KMS-11 (cell line): ENCODE measurements around the gene SURF4.

Experiments
- H2AFZ ChIP-seq: fragments of 200-600 bp; sonication (generic); 2 replicates; pipeline ENCODE4 v1.6.1; 2016; ENCODE audit warnings: antibody characterized with exemption, mixed run types, low read depth
- H3K27ac ChIP-seq: fragments of 200-600 bp; sonication (generic); 2 replicates; pipeline ENCODE4 v1.6.1; 2016; ENCODE audit warnings: mild to moderate bottlenecking, mixed run types
- H3K27me3 ChIP-seq: fragments of 200-600 bp; sonication (generic); 2 replicates; pipeline ENCODE4 v1.6.1; 2017; ENCODE audit warnings: mild to moderate bottlenecking, low read depth, mixed run types, moderate library complexity; ENCODE audit not compliant: insufficient read depth
- H3K36me3 ChIP-seq: fragments of 200-600 bp; sonication (generic); 2 replicates; pipeline ENCODE4 v1.6.1; 2017; ENCODE audit warnings: mild to moderate bottlenecking, mixed run types; ENCODE audit not compliant: insufficient read depth
- H3K4me1 ChIP-seq: fragments of 200-600 bp; sonication (generic); 2 replicates; pipeline ENCODE4 v1.6.1; 2016; ENCODE audit warnings: mild to moderate bottlenecking, low read depth, mixed run types; ENCODE audit not compliant: poor library complexity, severe bottlenecking
- H3K4me2 ChIP-seq: fragments of 200-600 bp; sonication (generic); 2 replicates; pipeline ENCODE4 v1.7.0; 2016; ENCODE audit warnings: mild to moderate bottlenecking, mixed run types
- H3K4me3 ChIP-seq: fragments of 200-600 bp; sonication (generic); IDR thresholded peaks from 2 replicates; pipeline ENCODE4 v1.6.1; 2017; ENCODE audit warnings: low read depth, low read length, mixed read lengths; ENCODE audit not compliant: insufficient read depth
- H3K79me2 ChIP-seq: fragments of 200-600 bp; sonication (generic); 2 replicates; pipeline ENCODE4 v1.6.1; 2016; ENCODE audit warnings: low read depth, mixed run types; ENCODE audit not compliant: insufficient read depth
- H3K9ac ChIP-seq: fragments of 200-600 bp; sonication (generic); 2 replicates; pipeline ENCODE4 v1.6.1; 2016; ENCODE audit warnings: mild to moderate bottlenecking, mixed run types
- H4K20me1 ChIP-seq: fragments of 200-600 bp; sonication (generic); 2 replicates; pipeline ENCODE4 v1.6.1; 2016; ENCODE audit warnings: mild to moderate bottlenecking, mixed run types; ENCODE audit not compliant: insufficient read depth
- TF ChIP-seq, protein P1 (sequence below): fragments of 200-600 bp; sonication (generic); conservative IDR thresholded peaks from 2 replicates; pipeline ENCODE4 v1.6.1; 2017; ENCODE audit warnings: low read depth, mild to moderate bottlenecking, antibody characterized with exemption, low read length, moderate library complexity, mixed read lengths

SURF4 gene

GRCh38 chr9:133389562-133389961, 13.7 kb upstream of the SURF4 start:
- Histone ChIP-seq H3K4me3 (no peak overlapping the region), H2AFZ (no peak overlapping the region), H4K20me1 (no peaks in the 10 kb centered on the region), H3K4me1 (no peaks in the 10 kb centered on the region), H3K27me3 (peaks cover 46% of the 10 kb centered on the region), H3K4me2 (no peak overlapping the region), H3K36me3 (no peaks in the 10 kb centered on the region), H3K79me2 (no peaks in the 10 kb centered on the region), H3K27ac (no peak overlapping the region), H3K9ac (no peak overlapping the region)
- TF ChIP-seq, protein P1, sequence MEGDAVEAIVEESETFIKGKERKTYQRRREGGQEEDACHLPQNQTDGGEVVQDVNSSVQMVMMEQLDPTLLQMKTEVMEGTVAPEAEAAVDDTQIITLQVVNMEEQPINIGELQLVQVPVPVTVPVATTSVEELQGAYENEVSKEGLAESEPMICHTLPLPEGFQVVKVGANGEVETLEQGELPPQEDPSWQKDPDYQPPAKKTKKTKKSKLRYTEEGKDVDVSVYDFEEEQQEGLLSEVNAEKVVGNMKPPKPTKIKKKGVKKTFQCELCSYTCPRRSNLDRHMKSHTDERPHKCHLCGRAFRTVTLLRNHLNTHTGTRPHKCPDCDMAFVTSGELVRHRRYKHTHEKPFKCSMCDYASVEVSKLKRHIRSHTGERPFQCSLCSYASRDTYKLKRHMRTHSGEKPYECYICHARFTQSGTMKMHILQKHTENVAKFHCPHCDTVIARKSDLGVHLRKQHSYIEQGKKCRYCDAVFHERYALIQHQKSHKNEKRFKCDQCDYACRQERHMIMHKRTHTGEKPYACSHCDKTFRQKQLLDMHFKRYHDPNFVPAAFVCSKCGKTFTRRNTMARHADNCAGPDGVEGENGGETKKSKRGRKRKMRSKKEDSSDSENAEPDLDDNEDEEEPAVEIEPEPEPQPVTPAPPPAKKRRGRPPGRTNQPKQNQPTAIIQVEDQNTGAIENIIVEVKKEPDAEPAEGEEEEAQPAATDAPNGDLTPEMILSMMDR, result no peak

GRCh38 chr9:133389025-133389557, 13.2 kb upstream of the SURF4 start:
- Histone ChIP-seq H3K27ac (no peak overlapping the region), H3K9ac (no peak overlapping the region), H3K4me3 (no peak overlapping the region), H3K4me2 (no peak overlapping the region), H3K79me2 (no peaks in the 10 kb centered on the region), H3K4me1 (no peaks in the 10 kb centered on the region), H3K27me3 (peaks cover 43% of the 10 kb centered on the region), H4K20me1 (no peaks in the 10 kb centered on the region), H3K36me3 (no peaks in the 10 kb centered on the region), H2AFZ (no peak overlapping the region)
- TF ChIP-seq, protein P1, result no peak

DNA sequence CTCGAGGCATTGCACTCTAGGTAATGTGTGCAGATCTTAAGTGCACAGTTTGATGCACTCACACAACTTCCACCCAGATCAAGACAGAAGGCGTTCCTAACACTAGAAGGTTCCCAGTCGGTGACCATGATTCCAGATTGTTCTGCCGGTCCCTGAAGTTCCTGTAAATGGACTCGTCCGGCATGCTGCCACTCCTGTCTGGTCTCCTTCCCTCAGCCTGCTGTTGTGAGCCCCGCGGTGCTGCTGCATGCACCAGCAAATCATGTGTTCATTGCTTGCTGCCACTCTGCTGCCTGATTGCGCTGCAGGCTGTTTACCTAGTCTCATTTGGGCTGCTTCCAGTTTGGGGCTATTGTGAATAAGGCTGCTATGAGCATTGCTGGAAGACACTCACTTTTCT, 11.8 kb upstream of the SURF4 start:
- H3K27me3 ChIP-seq, result peaks cover 39% of the 10 kb centered on the region
- H4K20me1 ChIP-seq, result no peaks in the 10 kb centered on the region
- no peaks in the 10 kb centered on the region for H3K36me3 ChIP-seq
- no peak overlapping the region for H3K4me2 ChIP-seq
- no peaks in the 10 kb centered on the region for H3K79me2 ChIP-seq
- no peak overlapping the region for H2AFZ ChIP-seq
- TF ChIP-seq, protein P1, result no peak
- H3K4me1 ChIP-seq, result no peaks in the 10 kb centered on the region
- H3K9ac ChIP-seq, result no peak overlapping the region
- no peak overlapping the region for H3K4me3 ChIP-seq
- no peak overlapping the region for H3K27ac ChIP-seq

GRCh38 chr9:133386338-133386737, 10.5 kb upstream of the SURF4 start:
- H3K4me2 ChIP-seq, result no peak overlapping the region
- TF ChIP-seq, protein P1, result no peak
- H3K27me3 ChIP-seq, result peaks cover 32% of the 10 kb centered on the region
- H3K4me3 ChIP-seq, result no peak overlapping the region
- no peak overlapping the region for H3K27ac ChIP-seq
- H3K4me1 ChIP-seq, result no peaks in the 10 kb centered on the region
- H3K9ac ChIP-seq, result no peak overlapping the region
- no peaks in the 10 kb centered on the region for H3K36me3 ChIP-seq
- H2AFZ ChIP-seq, result no peak overlapping the region
- no peaks in the 10 kb centered on the region for H3K79me2 ChIP-seq
- no peaks in the 10 kb centered on the region for H4K20me1 ChIP-seq
